ENCODE measurements around the gene MFN1.

Gene MFN1

GRCh38 chr3:179369621-179370020 is 22.1 kb downstream of the MFN1 start:
- Mint-ChIP-seq H3K9me3 (no peaks in the 10 kb centered on the region), H3K27me3 (ENCODE audit: low read depth) (no peaks in the 10 kb centered on the region), H3K4me3 (no peak overlapping the region), H3K36me3 (ENCODE audit: low read depth) (peaks cover 32% of the 10 kb centered on the region), H3K4me1 (no peaks in the 10 kb centered on the region), H3K27ac (no peak overlapping the region)
- TF ChIP-seq CTCF (IDR thresholded peaks at IDR 0.05; ENCODE audit: unreplicated experiment in 3 of 3), result no peak

DNA sequence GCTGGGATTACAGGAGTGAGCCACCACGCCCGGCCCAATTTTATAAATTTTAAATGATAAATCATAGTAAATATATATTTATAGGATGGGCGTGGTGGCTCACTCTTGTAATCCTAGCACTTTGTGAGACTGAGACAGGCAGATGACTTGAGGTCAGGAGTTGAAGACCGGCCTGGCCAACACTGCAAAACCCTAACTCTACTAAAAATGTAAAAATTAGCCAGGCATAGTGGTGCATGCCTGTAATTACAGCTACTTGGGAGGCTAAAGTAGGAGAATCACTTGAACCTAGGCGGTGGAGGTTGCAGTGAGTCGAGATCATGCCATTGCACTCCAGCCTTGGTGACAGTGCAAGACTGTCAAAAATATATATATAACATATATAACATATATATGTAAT is 26.4 kb downstream of the MFN1 start:
- H3K4me3 Mint-ChIP-seq, result no peak overlapping the region
- H3K4me1 Mint-ChIP-seq, result no peaks in the 10 kb centered on the region
- H3K27me3 Mint-ChIP-seq (ENCODE audit: low read depth), result no peaks in the 10 kb centered on the region
- peaks cover 36% of the 10 kb centered on the region for H3K36me3 Mint-ChIP-seq (ENCODE audit: low read depth)
- no peak overlapping the region for H3K27ac Mint-ChIP-seq
- H3K9me3 Mint-ChIP-seq, result no peaks in the 10 kb centered on the region
- TF ChIP-seq CTCF (IDR thresholded peaks at IDR 0.05; ENCODE audit: unreplicated experiment in 3 of 3), result no peak

GRCh38 chr3:179375091-179375999 is 27.8 kb downstream of the MFN1 start:
- no peaks in the 10 kb centered on the region for H3K9me3 Mint-ChIP-seq
- H3K4me3 Mint-ChIP-seq, result no peak overlapping the region
- no peak for TF ChIP-seq CTCF (IDR thresholded peaks at IDR 0.05; ENCODE audit: unreplicated experiment in 3 of 3)
- H3K36me3 Mint-ChIP-seq (ENCODE audit: low read depth), result peaks cover 46% of the 10 kb centered on the region
- no peaks in the 10 kb centered on the region for H3K27me3 Mint-ChIP-seq (ENCODE audit: low read depth)
- no peaks in the 10 kb centered on the region for H3K4me1 Mint-ChIP-seq
- H3K27ac Mint-ChIP-seq, result no peak overlapping the region

- Mint-ChIP-seq H3K9me3 (no peaks in the 10 kb centered on the region), H3K27me3 (ENCODE audit: low read depth) (no peaks in the 10 kb centered on the region), H3K36me3 (ENCODE audit: low read depth) (peaks cover 51% of the 10 kb centered on the region), H3K4me3 (no peak overlapping the region), H3K27ac (no peak overlapping the region), H3K4me1 (no peaks in the 10 kb centered on the region)
- no peak for TF ChIP-seq CTCF (IDR thresholded peaks at IDR 0.05; ENCODE audit: unreplicated experiment in 3 of 3)
These were observed 29.0 kb downstream of the MFN1 start for GRCh38 chr3:179376474-179376873.

- Mint-ChIP-seq H3K27me3 (ENCODE audit: low read depth) (no peaks in the 10 kb centered on the region), H3K36me3 (ENCODE audit: low read depth) (peaks cover 47% of the 10 kb centered on the region), H3K4me3 (no peak overlapping the region), H3K9me3 (no peaks in the 10 kb centered on the region), H3K4me1 (no peaks in the 10 kb centered on the region), H3K27ac (no peak overlapping the region)
- no peak for TF ChIP-seq CTCF (IDR thresholded peaks at IDR 0.05; ENCODE audit: unreplicated experiment in 3 of 3)
These were observed 44.4 kb downstream of the MFN1 start for GRCh38 chr3:179391906-179392305.
